Activated CD8-positive, alpha-beta memory T cell treated with anti-CD3 and anti-CD28 coated beads, Interleukin-2, amount 10 ng/mL, durations not matched to agents 7 days and 5 days (primary cell): ENCODE data around the gene EFNA2. TPM values are rescaled to one million over a fixed set of nuclear protein-coding genes. Genes with fewer than 3 reads are reported as not detected.

ENCODE experiments used
- ATAC-seq: fragments of 150-1000 bp; cut with Tn5 transposase; one replicate; pipeline ENCODE4 v1.10.0; 2021; ENCODE audit warnings: moderate library complexity
- CTCF ChIA-PET: fragments of 350-600 bp; sonication (Branson Sonifier 250); formaldehyde crosslinking; loops from one replicate; lab custom pipeline; 2021; ENCODE audit warnings: antibody characterized with exemption; lab: Charles Lee
- DNase-seq: peaks from one replicate; pipeline ENCODE4 v3.0.0-alpha.2; 2020
- H3K27ac Mint-ChIP-seq: one replicate; pipeline ENCODE4 v1.8.0; 2021; ENCODE audit warnings: mild to moderate bottlenecking, mixed read lengths
- H3K27me3 Mint-ChIP-seq: one replicate; pipeline ENCODE4 v1.8.0; 2021; ENCODE audit warnings: mixed read lengths
- H3K36me3 Mint-ChIP-seq: one replicate; pipeline ENCODE4 v1.8.0; 2021; ENCODE audit warnings: mild to moderate bottlenecking, mixed read lengths
- H3K4me1 Mint-ChIP-seq: one replicate; pipeline ENCODE4 v1.8.0; 2021; ENCODE audit warnings: mixed read lengths
- H3K4me3 Mint-ChIP-seq: one replicate; pipeline ENCODE4 v1.8.0; 2021; ENCODE audit warnings: mild to moderate bottlenecking, moderate library complexity, mixed read lengths
- H3K9me3 Mint-ChIP-seq: one replicate; pipeline ENCODE4 v1.8.0; 2022; ENCODE audit warnings: low read depth, mixed read lengths
- total RNA-seq, 2 experiments: library from RNA; stranded (reverse); gene quantifications; one replicate each; pipeline ENCODE4 v1.2.3, GENCODE V29; 2021

The EFNA2 gene
- total RNA-seq, 2 experiments from 2014 or later: not detected

DNA sequence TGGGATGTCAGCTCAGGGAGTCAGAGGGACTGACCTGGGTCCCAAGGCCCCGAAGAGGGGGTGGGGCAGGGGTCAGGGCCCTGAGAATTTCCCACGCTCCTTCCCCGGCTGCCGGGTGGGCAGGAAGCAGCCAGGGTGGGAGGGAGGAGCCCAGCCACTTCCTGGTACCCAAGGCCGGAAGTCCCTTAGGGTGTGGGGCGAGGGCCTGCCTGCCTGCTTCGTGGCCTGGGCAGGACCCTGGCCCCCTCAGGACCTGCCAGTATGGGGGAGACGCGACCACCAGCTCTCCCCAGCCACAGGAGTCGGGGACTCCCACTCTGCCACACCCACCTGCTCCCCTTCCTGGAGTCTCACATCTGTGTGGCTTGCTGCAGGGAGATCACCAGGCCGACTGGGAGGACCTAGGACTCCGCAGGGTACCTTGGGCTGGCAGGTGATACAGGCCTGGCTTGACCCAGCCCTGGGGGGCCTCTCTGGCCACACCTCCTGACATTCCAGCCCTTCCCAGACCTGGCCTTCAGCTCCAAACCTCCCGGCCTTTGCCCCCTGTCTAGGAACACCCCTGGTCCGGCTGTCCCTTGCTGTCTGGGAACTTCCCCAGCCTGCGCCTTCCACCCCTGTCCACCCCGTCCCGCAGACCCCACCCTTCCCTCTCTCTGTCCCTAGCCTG lies 26.3 kb upstream of the EFNA2 start:
- peaks cover 54% of the 10 kb centered on the region for H3K4me1 Mint-ChIP-seq
- DNase-seq (peak; percentile 90), ATAC-seq (peak; percentile 48)
- CTCF ChIA-PET: interaction anchor here (0.9 to 17.8 kb wide), 4 partner anchors 10 to 17 kb away, joined by 3 to 723 read pairs (median 4); partner anchors contain the start of genes ATP5F1D, CBARP, CIRBP and FAM174C
- peak overlapping the region; percentile 95 for H3K27ac Mint-ChIP-seq
- no peaks in the 10 kb centered on the region for H3K9me3 Mint-ChIP-seq
- H3K27me3 Mint-ChIP-seq: no peaks in the 10 kb centered on the region
- H3K4me3 Mint-ChIP-seq: peak overlapping the region; percentile 81
- H3K36me3 Mint-ChIP-seq: peaks cover 19% of the 10 kb centered on the region

DNA sequence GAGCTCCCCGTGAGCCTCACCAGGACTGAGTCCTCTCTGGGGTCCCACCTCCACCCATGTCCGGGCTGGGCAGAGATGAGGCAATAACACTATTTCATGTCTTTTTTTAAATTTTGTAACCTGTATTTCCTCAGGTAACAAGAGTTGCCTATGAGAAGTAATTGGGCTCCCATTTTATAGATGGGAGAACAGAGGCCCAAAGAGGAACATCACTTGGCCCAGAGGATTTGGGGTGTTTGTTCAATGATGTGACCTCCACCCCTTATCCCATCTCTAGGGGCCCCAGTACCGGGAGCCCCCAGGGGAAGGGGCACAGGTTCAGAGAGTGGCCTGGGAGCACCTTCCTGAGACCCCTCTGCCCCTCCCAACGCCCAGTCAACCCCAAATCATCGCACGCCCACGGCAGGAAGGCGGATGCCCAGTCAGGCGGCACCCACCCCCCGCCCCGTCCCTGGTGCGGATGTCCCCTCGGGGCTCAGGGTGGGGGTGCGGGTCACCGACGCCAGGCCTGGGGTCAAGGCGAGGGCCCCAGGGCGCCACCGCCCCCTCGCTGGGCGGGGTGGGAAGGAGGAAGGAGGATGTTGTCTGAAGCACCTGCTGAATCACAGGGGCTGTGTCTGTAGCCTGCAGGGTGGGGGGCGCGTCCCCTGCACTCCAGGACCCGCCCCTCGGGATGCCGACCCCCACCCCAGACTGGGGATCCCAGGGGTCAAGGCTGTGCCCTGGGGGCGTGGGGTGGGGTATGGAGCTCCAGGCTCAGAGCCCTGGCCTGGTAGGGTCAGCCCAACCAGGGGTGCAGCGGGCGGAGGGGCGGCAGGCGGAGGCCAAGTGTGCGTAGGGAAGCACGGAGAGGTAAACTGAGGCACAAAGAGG lies 25.6 kb upstream of the EFNA2 start:
- H3K4me1 Mint-ChIP-seq: peaks cover 48% of the 10 kb centered on the region
- peak overlapping the region; percentile 96 for H3K4me3 Mint-ChIP-seq
- CTCF ChIA-PET: interaction anchor here (0.6 to 17.8 kb wide), 5 partner anchors 9 to 163 kb away, joined by 3 to 723 read pairs (median 4); partner anchors contain the start of genes ATP5F1D, CBARP, CIRBP and FAM174C
- ATAC-seq: peak; percentile 18
- no peaks in the 10 kb centered on the region for H3K27me3 Mint-ChIP-seq
- peaks cover 11% of the 10 kb centered on the region for H3K36me3 Mint-ChIP-seq
- DNase-seq: peak; percentile 77
- H3K9me3 Mint-ChIP-seq: no peaks in the 10 kb centered on the region
- peak overlapping the region; percentile 95 for H3K27ac Mint-ChIP-seq

- CTCF ChIA-PET: interaction anchor here (0.6 to 17.8 kb wide), 4 partner anchors 8 to 164 kb away, joined by 3 to 723 read pairs (median 8); partner anchors contain the start of genes ATP5F1D and CBARP
- peaks cover 7% of the 10 kb centered on the region for H3K36me3 Mint-ChIP-seq
- peak overlapping the region; percentile 96 for H3K4me3 Mint-ChIP-seq
- peak; percentile 98 for DNase-seq
- H3K4me1 Mint-ChIP-seq: peaks cover 53% of the 10 kb centered on the region
- no peaks in the 10 kb centered on the region for H3K9me3 Mint-ChIP-seq
- peak overlapping the region; percentile 98 for H3K27ac Mint-ChIP-seq
- no peaks in the 10 kb centered on the region for H3K27me3 Mint-ChIP-seq
- ATAC-seq: peak; percentile 78
Measured at GRCh38 chr19:1260749-1261537, 24.7 kb upstream of the EFNA2 start.

GRCh38 chr19:1261538-1261797 lies 24.2 kb upstream of the EFNA2 start:
- H3K27me3 Mint-ChIP-seq: no peaks in the 10 kb centered on the region
- H3K4me3 Mint-ChIP-seq: peak overlapping the region; percentile 96
- DNase-seq: no peak
- peak overlapping the region; percentile 98 for H3K27ac Mint-ChIP-seq
- ATAC-seq: no peak
- peaks cover 53% of the 10 kb centered on the region for H3K4me1 Mint-ChIP-seq
- H3K9me3 Mint-ChIP-seq: no peaks in the 10 kb centered on the region
- peaks cover 7% of the 10 kb centered on the region for H3K36me3 Mint-ChIP-seq
- CTCF ChIA-PET: interaction anchor here (0.8 to 17.8 kb wide), 5 partner anchors 8 to 19 kb away, joined by 3 to 723 read pairs (median 3); partner anchors contain the start of genes ATP5F1D, CBARP and FAM174C

- H3K9me3 Mint-ChIP-seq: no peaks in the 10 kb centered on the region
- H3K4me3 Mint-ChIP-seq: peak overlapping the region; percentile 96
- DNase-seq (no peak), ATAC-seq (no peak)
- H3K27me3 Mint-ChIP-seq: no peaks in the 10 kb centered on the region
- peaks cover 53% of the 10 kb centered on the region for H3K4me1 Mint-ChIP-seq
- CTCF ChIA-PET: interaction anchor here (0.8 to 17.8 kb wide), 5 partner anchors 9 to 19 kb away, joined by 3 to 723 read pairs (median 3); partner anchors contain the start of genes ATP5F1D, CBARP and FAM174C
- H3K27ac Mint-ChIP-seq: peak overlapping the region; percentile 98
- H3K36me3 Mint-ChIP-seq: peaks cover 7% of the 10 kb centered on the region
Measured at GRCh38 chr19:1261798-1262622, 23.7 kb upstream of the EFNA2 start.

GRCh38 chr19:1262623-1263123 lies 23.0 kb upstream of the EFNA2 start:
- CTCF ChIA-PET: interaction anchor here (1.5 to 17.8 kb wide), 3 partner anchors 9 to 20 kb away, joined by 3 to 723 read pairs (median 12); partner anchors contain the start of genes ATP5F1D and CBARP
- Mint-ChIP-seq H3K36me3 (peaks cover 3% of the 10 kb centered on the region), H3K27ac (peak overlapping the region; percentile 79), H3K27me3 (peaks cover 2% of the 10 kb centered on the region), H3K4me3 (peak overlapping the region; percentile 36), H3K9me3 (no peaks in the 10 kb centered on the region), H3K4me1 (peaks cover 56% of the 10 kb centered on the region)
- ATAC-seq (no peak), DNase-seq (no peak)

DNA sequence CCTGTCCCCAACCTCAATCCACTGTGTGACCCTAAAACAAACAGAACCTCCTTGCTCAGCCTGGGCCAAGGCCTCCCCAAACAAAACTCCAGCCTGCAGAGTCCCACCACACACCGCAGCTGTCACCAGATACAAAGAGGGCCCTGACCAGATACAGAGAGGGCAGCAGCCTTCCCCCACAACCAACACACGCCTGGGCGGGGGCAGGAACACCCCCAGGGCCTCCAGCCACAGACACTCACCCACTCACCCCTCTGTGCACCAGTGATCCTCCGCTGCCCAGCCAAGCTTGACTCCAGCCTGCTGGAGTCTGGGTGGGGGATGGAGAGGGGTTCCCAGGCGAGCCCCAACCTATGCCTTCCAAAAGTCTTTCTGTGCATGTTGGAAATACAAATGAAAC lies 22.5 kb upstream of the EFNA2 start:
- H3K4me3 Mint-ChIP-seq: no peak overlapping the region
- H3K9me3 Mint-ChIP-seq: no peaks in the 10 kb centered on the region
- peak overlapping the region; percentile 69 for H3K27ac Mint-ChIP-seq
- CTCF ChIA-PET: interaction anchor here (1.6 to 17.8 kb wide), 2 partner anchors 16 to 21 kb away, joined by 3 to 723 read pairs; partner anchors contain the start of genes ATP5F1D and CBARP
- no peaks in the 10 kb centered on the region for H3K36me3 Mint-ChIP-seq
- peaks cover 2% of the 10 kb centered on the region for H3K27me3 Mint-ChIP-seq
- no peak for DNase-seq
- ATAC-seq: no peak
- peaks cover 56% of the 10 kb centered on the region for H3K4me1 Mint-ChIP-seq

DNA sequence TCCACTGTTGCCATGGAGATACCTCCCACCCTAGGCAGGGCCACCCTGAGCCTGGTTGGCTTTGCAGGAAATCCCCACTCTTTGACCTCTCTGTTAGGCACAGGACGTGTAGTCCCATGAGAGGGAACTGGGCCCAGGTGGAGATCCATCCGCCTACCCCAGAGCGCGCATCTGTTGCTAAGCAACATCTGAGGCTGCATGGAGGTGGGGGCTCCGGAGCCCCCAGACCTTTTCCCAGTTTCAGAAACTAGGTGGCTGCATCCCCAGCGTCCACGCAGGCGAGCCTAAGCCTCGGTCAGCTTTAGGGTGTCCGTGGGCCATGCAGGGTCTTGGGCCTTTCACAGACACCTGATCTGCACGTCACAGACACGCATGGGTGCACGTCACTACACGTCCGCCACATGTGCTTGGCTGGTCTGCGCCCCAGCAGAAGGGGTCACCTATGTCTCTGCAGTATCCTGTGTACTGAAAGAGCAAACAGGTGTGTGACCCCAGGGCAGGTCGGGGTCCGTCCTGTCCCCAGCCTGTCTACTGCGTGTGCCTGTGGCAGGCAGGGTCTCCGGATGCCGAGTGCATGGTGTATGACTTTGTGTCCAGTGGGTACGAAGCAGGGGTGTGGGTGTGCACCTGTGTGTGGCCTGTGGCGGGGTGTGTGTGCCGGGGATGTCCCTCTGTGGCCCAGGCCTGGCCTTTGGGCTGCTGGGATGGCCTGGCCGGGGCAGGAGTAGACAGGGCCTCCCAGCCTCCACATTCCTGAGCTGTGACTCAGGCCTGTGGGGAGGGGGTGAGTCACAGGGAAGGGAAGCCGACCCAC lies 20.7 kb upstream of the EFNA2 start:
- H3K4me3 Mint-ChIP-seq: no peak overlapping the region
- peaks cover 3% of the 10 kb centered on the region for H3K36me3 Mint-ChIP-seq
- no peak for DNase-seq
- peaks cover 2% of the 10 kb centered on the region for H3K27me3 Mint-ChIP-seq
- H3K4me1 Mint-ChIP-seq: peaks cover 53% of the 10 kb centered on the region
- CTCF ChIA-PET: interaction anchor here (4.5 to 17.8 kb wide), 2 partner anchors 11 to 22 kb away, joined by 88 to 723 read pairs; partner anchors contain the start of genes ATP5F1D and CBARP
- no peaks in the 10 kb centered on the region for H3K9me3 Mint-ChIP-seq
- no peak for ATAC-seq
- peak overlapping the region; percentile 78 for H3K27ac Mint-ChIP-seq

- CTCF ChIA-PET: interaction anchor here (0.9 to 17.8 kb wide), 9 partner anchors 9 to 243 kb away, joined by 3 to 723 read pairs (median 6); partner anchors contain the start of genes ATP5F1D, CBARP and FAM174C
- H3K27me3 Mint-ChIP-seq: peaks cover 2% of the 10 kb centered on the region
- H3K27ac Mint-ChIP-seq: peak overlapping the region; percentile 76
- H3K9me3 Mint-ChIP-seq: no peaks in the 10 kb centered on the region
- peak; percentile 1 for ATAC-seq
- H3K36me3 Mint-ChIP-seq: peaks cover 9% of the 10 kb centered on the region
- DNase-seq: peak; percentile 84
- peak overlapping the region; percentile 59 for H3K4me3 Mint-ChIP-seq
- peaks cover 56% of the 10 kb centered on the region for H3K4me1 Mint-ChIP-seq
Measured at GRCh38 chr19:1265615-1266128, 20.0 kb upstream of the EFNA2 start.

DNA sequence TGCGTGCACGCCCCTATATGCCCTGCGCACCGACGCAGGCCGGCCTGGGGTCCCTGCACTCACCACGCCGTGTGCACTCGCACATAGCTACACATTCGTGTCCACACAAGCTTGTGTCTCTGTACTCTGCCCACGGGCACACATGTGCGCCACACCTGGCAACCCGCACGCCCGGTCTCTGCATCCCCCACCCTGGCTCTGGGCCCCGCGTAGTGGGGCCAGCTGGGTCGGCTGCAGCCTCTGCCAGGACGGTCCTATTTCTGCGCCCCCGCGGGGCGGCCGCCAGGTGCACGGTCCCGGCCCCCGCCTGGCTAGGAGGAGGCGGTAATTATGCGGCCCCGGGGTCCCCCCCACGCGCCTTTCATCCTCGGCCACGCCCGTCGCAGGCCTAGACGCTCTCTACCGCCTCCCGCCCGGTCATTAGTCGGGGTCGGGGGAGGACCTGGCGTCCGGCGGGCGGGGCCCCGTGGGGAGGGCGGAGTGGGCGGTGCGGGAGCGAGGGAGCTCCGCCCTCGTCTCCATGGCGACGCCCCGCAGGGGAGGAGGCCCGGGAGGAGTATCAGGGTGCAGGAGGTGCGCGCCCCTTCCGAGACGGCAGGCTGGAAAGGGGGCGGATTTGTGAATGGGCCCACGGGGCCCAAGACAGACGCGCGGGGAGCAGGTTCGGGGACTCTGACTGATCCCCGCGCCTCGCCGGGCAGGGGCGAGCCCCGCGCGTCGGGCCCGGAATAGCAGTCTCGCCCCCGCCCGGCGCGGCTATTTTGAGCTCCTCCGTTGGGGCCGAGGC lies 19.4 kb upstream of the EFNA2 start:
- Mint-ChIP-seq H3K9me3 (no peaks in the 10 kb centered on the region), H3K36me3 (peaks cover 15% of the 10 kb centered on the region), H3K27ac (peak overlapping the region; percentile 76), H3K27me3 (peaks cover 2% of the 10 kb centered on the region), H3K4me3 (peak overlapping the region; percentile 59), H3K4me1 (peaks cover 62% of the 10 kb centered on the region)
- CTCF ChIA-PET: interaction anchor here (0.5 to 17.8 kb wide), 26 partner anchors 8 to 282 kb away, joined by 3 to 723 read pairs (median 5); partner anchors contain the start of genes ABCA7, ARHGAP45, ATP5F1D and CBARP
- DNase-seq (peak; percentile 94), ATAC-seq (peak; percentile 54)
